HG03045 (cell line): ENCODE results near the gene ARSG.
"Not testable (repeated sequence)": the region's sequence is repeated elsewhere in the genome, so short reads cannot be mapped to it uniquely, and the experiment has no call there.

Experiments
- ATAC-seq: cut with Tn5 transposase; IDR thresholded peaks from one replicate; pipeline ENCODE4 v1.9.1; 2021; ENCODE audit warnings: mild to moderate bottlenecking, moderate library complexity; ENCODE audit not compliant: unreplicated experiment

ARSG gene

GRCh38 chr17:68276339-68276738, 15.0 kb upstream of the ARSG start:
- not testable (repeated sequence) for ATAC-seq

- ATAC-seq: no peak
Observed at GRCh38 chr17:68277807-68278206, 13.5 kb upstream of the ARSG start.

GRCh38 chr17:68281965-68282364, 9.3 kb upstream of the ARSG start:
- ATAC-seq: not testable (repeated sequence)

- ATAC-seq: no peak
Observed at GRCh38 chr17:68288375-68288774, 2.9 kb upstream of the ARSG start.

- no peak for ATAC-seq
Observed at GRCh38 chr17:68288804-68289203, 2.5 kb upstream of the ARSG start.

- no peak for ATAC-seq
Observed at GRCh38 chr17:68289473-68289872, 1.8 kb upstream of the ARSG start.

GRCh38 chr17:68289936-68290267, 1.4 kb upstream of the ARSG start:
- no peak for ATAC-seq

GRCh38 chr17:68290268-68290954, 884 bp upstream of the ARSG start:
- ATAC-seq: no peak

GRCh38 chr17:68291836-68292688, 767 bp downstream of the ARSG start:
- peak; percentile 64 for ATAC-seq

GRCh38 chr17:68292689-68293040, 1.4 kb downstream of the ARSG start:
- no peak for ATAC-seq

- ATAC-seq: no peak
Observed at GRCh38 chr17:68293490-68294195, 2.3 kb downstream of the ARSG start.

GRCh38 chr17:68294196-68294555, 2.9 kb downstream of the ARSG start:
- no peak for ATAC-seq

- ATAC-seq: no peak
Observed at GRCh38 chr17:68294617-68295016, 3.3 kb downstream of the ARSG start.

- ATAC-seq: no peak
Observed at GRCh38 chr17:68295086-68295485, 3.8 kb downstream of the ARSG start.

GRCh38 chr17:68296217-68297191, 5.2 kb downstream of the ARSG start:
- ATAC-seq: no peak

GRCh38 chr17:68297195-68297594, 5.9 kb downstream of the ARSG start:
- ATAC-seq: no peak

- ATAC-seq: no peak
Observed at GRCh38 chr17:68298601-68299000, 7.3 kb downstream of the ARSG start.

GRCh38 chr17:68299817-68300216, 8.5 kb downstream of the ARSG start:
- ATAC-seq: no peak

GRCh38 chr17:68301438-68301959, 10.2 kb downstream of the ARSG start:
- no peak for ATAC-seq

- ATAC-seq: no peak
Observed at GRCh38 chr17:68302066-68302564, 10.8 kb downstream of the ARSG start.
